ENCODE results near the gene CNGB1. TPM values are rescaled to one million over a fixed set of nuclear protein-coding genes. Genes with fewer than 3 reads are reported as not detected.

The CNGB1 gene
- total RNA-seq, 1 donor from 2014 or later = not detected

- Mint-ChIP-seq H3K4me1 (ENCODE audit: low read depth) (no peaks in the 10 kb centered on the region), H3K9me3 (ENCODE audit: low read depth) (no peaks in the 10 kb centered on the region), H3K4me3 (ENCODE audit: unreplicated experiment) (no peak overlapping the region), H3K36me3 (ENCODE audit: low read depth) (no peaks in the 10 kb centered on the region), H3K27ac (ENCODE audit: unreplicated experiment) (no peak overlapping the region), H3K27me3 (ENCODE audit: low read depth) (peaks cover 17% of the 10 kb centered on the region)
- no peak for DNase-seq (ENCODE audit: low spot score)
- no peak for TF ChIP-seq CTCF (IDR thresholded peaks at IDR 0.05)
Observed at GRCh38 chr16:57937861-57938260, 33.1 kb downstream of the CNGB1 start.

GRCh38 chr16:57935904-57936303, 35.0 kb downstream of the CNGB1 start:
- Mint-ChIP-seq H3K4me1 (ENCODE audit: low read depth) (peaks cover 3% of the 10 kb centered on the region), H3K27ac (ENCODE audit: unreplicated experiment) (no peak overlapping the region), H3K9me3 (ENCODE audit: low read depth) (no peaks in the 10 kb centered on the region), H3K27me3 (ENCODE audit: low read depth) (peaks cover 11% of the 10 kb centered on the region), H3K4me3 (ENCODE audit: unreplicated experiment) (no peak overlapping the region), H3K36me3 (ENCODE audit: low read depth) (no peaks in the 10 kb centered on the region)
- no peak for TF ChIP-seq CTCF (IDR thresholded peaks at IDR 0.05)
- DNase-seq (ENCODE audit: low spot score) = no peak

- H3K27me3 Mint-ChIP-seq (ENCODE audit: low read depth) = peaks cover 5% of the 10 kb centered on the region
- TF ChIP-seq CTCF (IDR thresholded peaks at IDR 0.05) = no peak
- no peak overlapping the region for H3K27ac Mint-ChIP-seq (ENCODE audit: unreplicated experiment)
- peaks cover 3% of the 10 kb centered on the region for H3K4me1 Mint-ChIP-seq (ENCODE audit: low read depth)
- H3K36me3 Mint-ChIP-seq (ENCODE audit: low read depth) = no peaks in the 10 kb centered on the region
- no peak overlapping the region for H3K4me3 Mint-ChIP-seq (ENCODE audit: unreplicated experiment)
- H3K9me3 Mint-ChIP-seq (ENCODE audit: low read depth) = peaks cover 2% of the 10 kb centered on the region
- DNase-seq (ENCODE audit: low spot score) = no peak
Observed at GRCh38 chr16:57930533-57930932, 40.4 kb downstream of the CNGB1 start.

- no peak for TF ChIP-seq CTCF (IDR thresholded peaks at IDR 0.05)
- Mint-ChIP-seq H3K27ac (ENCODE audit: unreplicated experiment) (no peak overlapping the region), H3K4me3 (ENCODE audit: unreplicated experiment) (no peak overlapping the region), H3K4me1 (ENCODE audit: low read depth) (peaks cover 3% of the 10 kb centered on the region), H3K36me3 (ENCODE audit: low read depth) (no peaks in the 10 kb centered on the region), H3K9me3 (ENCODE audit: low read depth) (peaks cover 2% of the 10 kb centered on the region), H3K27me3 (ENCODE audit: low read depth) (peaks cover 5% of the 10 kb centered on the region)
- DNase-seq (ENCODE audit: low spot score) = no peak
Observed at GRCh38 chr16:57929250-57929649, 41.7 kb downstream of the CNGB1 start.

GRCh38 chr16:57926041-57926440, 44.9 kb downstream of the CNGB1 start:
- Mint-ChIP-seq H3K36me3 (ENCODE audit: low read depth) (no peaks in the 10 kb centered on the region), H3K9me3 (ENCODE audit: low read depth) (peaks cover 2% of the 10 kb centered on the region), H3K4me3 (ENCODE audit: unreplicated experiment) (no peak overlapping the region), H3K27ac (ENCODE audit: unreplicated experiment) (no peak overlapping the region), H3K4me1 (ENCODE audit: low read depth) (no peaks in the 10 kb centered on the region), H3K27me3 (ENCODE audit: low read depth) (peaks cover 5% of the 10 kb centered on the region)
- TF ChIP-seq CTCF (IDR thresholded peaks at IDR 0.05) = no peak
- DNase-seq (ENCODE audit: low spot score) = no peak

Data from chondrocyte (in vitro differentiated cells).